H7 (cell line): ENCODE measurements around the gene ZDHHC22. TPM values are rescaled to one million over a fixed set of nuclear protein-coding genes. Genes with fewer than 3 reads are reported as not detected.

ENCODE experiments used
- total RNA-seq: library from RNA; depleted of rRNA; stranded (reverse); fragments of >200 nt; shearing (Covaris generic); gene quantifications from 2 replicates; pipeline ENCODE4 v1.2.3, GENCODE V29; 2014; rRNA removed

Gene ZDHHC22
- total RNA-seq, 1 experiment from 2014 or later, result 8.9 TPM

Other genes starting within 250 kb of the ZDHHC22 start
- gene IRF2BPL, start 113.1 kb downstream of the ZDHHC22 start, total RNA-seq, result 142 and 187 TPM in 2 replicates
- gene CIPC, start 43.5 kb downstream of the ZDHHC22 start, total RNA-seq, result 18.7 and 22.3 TPM in 2 replicates
- gene TMEM63C, start 40.0 kb upstream of the ZDHHC22 start, total RNA-seq, result 2.1 and 2.2 TPM in 2 replicates
- gene NGB, start 129.4 kb upstream of the ZDHHC22 start, total RNA-seq, result 0.07 TPM in 1 of 2 replicates, not detected in the other
- 17.7 and 18.5 TPM in 2 replicates for gene POMT2, start 179.1 kb upstream of the ZDHHC22 start, total RNA-seq
- gene GSTZ1, start 179.2 kb upstream of the ZDHHC22 start, total RNA-seq, result 29.3 and 38.0 TPM in 2 replicates
- gene TMED8, start 235.3 kb upstream of the ZDHHC22 start, total RNA-seq, result 11.1 and 12.6 TPM in 2 replicates
- 0.48 TPM in 1 of 2 replicates, not detected in the other for gene SAMD15, start 235.6 kb upstream of the ZDHHC22 start, total RNA-seq